WTC11 (cell line): ENCODE results near the gene DLGAP3. TPM values are rescaled to one million over a fixed set of nuclear protein-coding genes. Genes with fewer than 3 reads are reported as not detected.

Experiments used
- ATAC-seq: fragments of 200-7000 bp; cut with Tn5 transposase; 2 replicates; pipeline ENCODE4 v1.10.0; 2021; ENCODE audit warnings: mild to moderate bottlenecking, moderate library complexity
- CTCF ChIA-PET: fragments of 300-600 bp; sonication (Branson Sonifier 250); formaldehyde crosslinking; loops from one replicate; lab custom pipeline; 2021; ENCODE audit warnings: antibody characterized with exemption; lab: Charles Lee
- POLR2A ChIA-PET: fragments of 350-600 bp; sonication (Branson Sonifier 250); formaldehyde crosslinking; loops from one replicate; lab custom pipeline; 2021; ENCODE audit warnings: antibody characterized with exemption; lab: Charles Lee
- DNase-seq: peaks from one replicate; pipeline ENCODE4 v3.0.0; 2021; ENCODE audit warnings: low spot score
- H3K27ac Mint-ChIP-seq: 2 replicates; pipeline ENCODE4 v1.8.0; 2021; ENCODE audit warnings: mixed read lengths
- H3K27me3 Mint-ChIP-seq: 2 replicates; pipeline ENCODE4 v1.8.0; 2021; ENCODE audit warnings: low read depth, mild to moderate bottlenecking, moderate library complexity, mixed read lengths
- H3K36me3 Mint-ChIP-seq: 2 replicates; pipeline ENCODE4 v1.8.0; 2021; ENCODE audit warnings: mixed read lengths
- H3K4me1 Mint-ChIP-seq: 2 replicates; pipeline ENCODE4 v1.8.0; 2022; ENCODE audit warnings: mixed read lengths
- H3K4me3 Mint-ChIP-seq: 2 replicates; pipeline ENCODE4 v1.8.0; 2021; ENCODE audit warnings: mild to moderate bottlenecking, moderate library complexity, mixed read lengths
- H3K9me3 Mint-ChIP-seq: 2 replicates; pipeline ENCODE4 v1.8.0; 2021; ENCODE audit warnings: mixed read lengths
- ATF1 ChIP-seq: sonication (generic); formaldehyde crosslinking; IDR thresholded peaks from 2 replicates; pipeline ENCODE4 v1.8.1; 2023; ENCODE audit warnings: mild to moderate bottlenecking, moderate library complexity, missing genetic modification reagents
- CBFB ChIP-seq: sonication (generic); formaldehyde crosslinking; IDR thresholded peaks from 2 replicates; pipeline ENCODE4 v1.8.1; 2022; ENCODE audit warnings: mild to moderate bottlenecking, low read depth, missing genetic modification reagents
- CREB1 ChIP-seq: sonication (generic); formaldehyde crosslinking; IDR thresholded peaks from 2 replicates; pipeline ENCODE4 v1.8.0; 2023; ENCODE audit warnings: mild to moderate bottlenecking, missing genetic modification reagents
- ESRRA ChIP-seq: sonication (generic); formaldehyde crosslinking; IDR thresholded peaks from 2 replicates; pipeline ENCODE4 v1.8.1; 2022; ENCODE audit warnings: mild to moderate bottlenecking, missing genetic modification reagents, borderline replicate concordance
- FOXJ3 ChIP-seq: sonication (generic); formaldehyde crosslinking; IDR thresholded peaks from 2 replicates; pipeline ENCODE4 v1.9.0; 2021; ENCODE audit warnings: missing genetic modification reagents, mild to moderate bottlenecking, borderline replicate concordance
- FOXK1 ChIP-seq: sonication (generic); formaldehyde crosslinking; IDR thresholded peaks from 2 replicates; pipeline ENCODE4 v1.8.0; 2022; ENCODE audit warnings: mild to moderate bottlenecking, moderate library complexity, missing genetic modification reagents
- FOXP1 ChIP-seq: sonication (generic); formaldehyde crosslinking; IDR thresholded peaks from 2 replicates; pipeline ENCODE4 v1.8.0; 2022; ENCODE audit warnings: missing genetic modification reagents, mild to moderate bottlenecking, moderate library complexity, borderline replicate concordance
- KAT7 ChIP-seq: sonication (generic); formaldehyde crosslinking; IDR thresholded peaks from 2 replicates; pipeline ENCODE4 v1.8.1; 2023; ENCODE audit warnings: missing genetic modification reagents, mild to moderate bottlenecking, borderline replicate concordance
- NFYB ChIP-seq: sonication (generic); formaldehyde crosslinking; conservative IDR thresholded peaks from 2 replicates; pipeline ENCODE4 v1.8.0; 2022; ENCODE audit warnings: low read depth, missing genetic modification reagents
- OVOL2 ChIP-seq: fragments of 250-450 bp; sonication (Bioruptor Pico); IDR thresholded peaks from 2 replicates; pipeline ENCODE4 v1.9.0; 2021; ENCODE audit warnings: mild to moderate bottlenecking, borderline replicate concordance
- SMAD4 ChIP-seq: sonication (generic); formaldehyde crosslinking; IDR thresholded peaks from 2 replicates; pipeline ENCODE4 v1.8.0; 2022; ENCODE audit warnings: mild to moderate bottlenecking, missing genetic modification reagents
- ZNF263 ChIP-seq: sonication (generic); formaldehyde crosslinking; IDR thresholded peaks from 2 replicates; pipeline ENCODE4 v1.8.1; 2022; ENCODE audit warnings: low read depth, mild to moderate bottlenecking, moderate library complexity, missing genetic modification reagents
- total RNA-seq: library from RNA; stranded (reverse); gene quantifications from 3 replicates; pipeline ENCODE4 v1.2.3, GENCODE V29; 2021
- TF ChIP-seq, protein P1 (sequence below): fragments of 200-600 bp; IDR thresholded peaks from 2 replicates; pipeline ENCODE4 v1.8.0; 2022; ENCODE audit warnings: antibody characterized with exemption
- TF ChIP-seq, protein P2 (sequence below): sonication (generic); formaldehyde crosslinking; IDR thresholded peaks from 2 replicates; pipeline ENCODE4 v1.8.0; 2022; ENCODE audit warnings: mild to moderate bottlenecking, missing genetic modification reagents
- TF ChIP-seq, protein P3 (sequence below): sonication (generic); formaldehyde crosslinking; IDR thresholded peaks from 2 replicates; pipeline ENCODE4 v1.8.0; 2022; ENCODE audit warnings: mild to moderate bottlenecking, missing genetic modification reagents
- TF ChIP-seq, protein P4 (sequence below): sonication (generic); formaldehyde crosslinking; IDR thresholded peaks from 2 replicates; pipeline ENCODE4 v1.8.0; 2022; ENCODE audit warnings: mild to moderate bottlenecking, missing genetic modification reagents
- TF ChIP-seq, protein P5 (sequence below): fragments of 250-450 bp; sonication (Bioruptor Pico); IDR thresholded peaks from 2 replicates; pipeline ENCODE4 v1.9.0; 2021; ENCODE audit warnings: moderate library complexity, mild to moderate bottlenecking, inconsistent platforms, borderline replicate concordance
- TF ChIP-seq, protein P6 (sequence below): fragments of 250-450 bp; sonication (Bioruptor Pico); IDR thresholded peaks from 2 replicates; pipeline ENCODE4 v1.8.0; 2021; ENCODE audit warnings: mild to moderate bottlenecking
- TF ChIP-seq, protein P7 (sequence below): fragments of 250-450 bp; sonication (Bioruptor Pico); IDR thresholded peaks from 2 replicates; pipeline ENCODE4 v2.1.2; 2022; ENCODE audit warnings: mild to moderate bottlenecking, moderate library complexity
- TF ChIP-seq, protein P8 (sequence below): sonication (generic); formaldehyde crosslinking; IDR thresholded peaks from 2 replicates; pipeline ENCODE4 v1.8.1; 2022; ENCODE audit warnings: low read depth, missing genetic modification reagents, borderline replicate concordance
- TF ChIP-seq, protein P9 (sequence below): sonication (generic); formaldehyde crosslinking; IDR thresholded peaks from 2 replicates; pipeline ENCODE4 v1.8.1; 2023; ENCODE audit warnings: mild to moderate bottlenecking, missing genetic modification reagents, borderline replicate concordance

DLGAP3 gene
- total RNA-seq, 1 experiment from 2014 or later, result 11.3 TPM

DNA sequence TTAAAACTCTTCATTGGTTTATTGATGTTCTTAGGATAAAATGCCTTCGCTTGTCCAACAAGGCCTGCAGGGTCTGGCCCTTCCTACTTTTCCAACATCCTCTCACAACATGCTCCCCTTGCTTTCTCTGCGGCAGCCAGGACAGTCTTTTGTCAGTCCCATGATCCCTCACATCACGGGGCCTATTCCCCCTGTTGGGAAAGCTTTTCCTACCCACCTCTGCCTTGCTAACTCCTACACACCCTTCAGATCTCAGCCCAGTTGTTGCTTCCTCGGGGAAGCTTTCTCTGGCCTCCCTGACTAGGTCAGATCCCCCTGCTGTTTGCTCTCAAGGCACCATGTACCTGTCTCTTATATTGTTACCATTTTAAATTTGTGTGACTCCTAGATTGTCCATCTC is 19.0 kb downstream of the DLGAP3 start:
- Mint-ChIP-seq H3K27me3 (peaks cover 4% of the 10 kb centered on the region), H3K9me3 (no peaks in the 10 kb centered on the region), H3K27ac (no peak overlapping the region), H3K4me1 (no peaks in the 10 kb centered on the region), H3K4me3 (no peak overlapping the region), H3K36me3 (no peaks in the 10 kb centered on the region)
- no peak for DNase-seq
- ChIA-PET CTCF (interaction anchor here (1.7 kb wide), 1 partner anchor 9 kb away, joined by 6 read pairs; no protein-coding TSS in a partner anchor), POLR2A (no interaction called here)
- ATAC-seq, result no peak
- no peak for TF ChIP-seq CBFB (CRISPR knock-in tag)
- no peak for TF ChIP-seq FOXK1 (CRISPR knock-in tag)
- no peak for TF ChIP-seq FOXP1
- TF ChIP-seq, protein P1, sequence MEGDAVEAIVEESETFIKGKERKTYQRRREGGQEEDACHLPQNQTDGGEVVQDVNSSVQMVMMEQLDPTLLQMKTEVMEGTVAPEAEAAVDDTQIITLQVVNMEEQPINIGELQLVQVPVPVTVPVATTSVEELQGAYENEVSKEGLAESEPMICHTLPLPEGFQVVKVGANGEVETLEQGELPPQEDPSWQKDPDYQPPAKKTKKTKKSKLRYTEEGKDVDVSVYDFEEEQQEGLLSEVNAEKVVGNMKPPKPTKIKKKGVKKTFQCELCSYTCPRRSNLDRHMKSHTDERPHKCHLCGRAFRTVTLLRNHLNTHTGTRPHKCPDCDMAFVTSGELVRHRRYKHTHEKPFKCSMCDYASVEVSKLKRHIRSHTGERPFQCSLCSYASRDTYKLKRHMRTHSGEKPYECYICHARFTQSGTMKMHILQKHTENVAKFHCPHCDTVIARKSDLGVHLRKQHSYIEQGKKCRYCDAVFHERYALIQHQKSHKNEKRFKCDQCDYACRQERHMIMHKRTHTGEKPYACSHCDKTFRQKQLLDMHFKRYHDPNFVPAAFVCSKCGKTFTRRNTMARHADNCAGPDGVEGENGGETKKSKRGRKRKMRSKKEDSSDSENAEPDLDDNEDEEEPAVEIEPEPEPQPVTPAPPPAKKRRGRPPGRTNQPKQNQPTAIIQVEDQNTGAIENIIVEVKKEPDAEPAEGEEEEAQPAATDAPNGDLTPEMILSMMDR, result no peak
- TF ChIP-seq, protein P2, sequence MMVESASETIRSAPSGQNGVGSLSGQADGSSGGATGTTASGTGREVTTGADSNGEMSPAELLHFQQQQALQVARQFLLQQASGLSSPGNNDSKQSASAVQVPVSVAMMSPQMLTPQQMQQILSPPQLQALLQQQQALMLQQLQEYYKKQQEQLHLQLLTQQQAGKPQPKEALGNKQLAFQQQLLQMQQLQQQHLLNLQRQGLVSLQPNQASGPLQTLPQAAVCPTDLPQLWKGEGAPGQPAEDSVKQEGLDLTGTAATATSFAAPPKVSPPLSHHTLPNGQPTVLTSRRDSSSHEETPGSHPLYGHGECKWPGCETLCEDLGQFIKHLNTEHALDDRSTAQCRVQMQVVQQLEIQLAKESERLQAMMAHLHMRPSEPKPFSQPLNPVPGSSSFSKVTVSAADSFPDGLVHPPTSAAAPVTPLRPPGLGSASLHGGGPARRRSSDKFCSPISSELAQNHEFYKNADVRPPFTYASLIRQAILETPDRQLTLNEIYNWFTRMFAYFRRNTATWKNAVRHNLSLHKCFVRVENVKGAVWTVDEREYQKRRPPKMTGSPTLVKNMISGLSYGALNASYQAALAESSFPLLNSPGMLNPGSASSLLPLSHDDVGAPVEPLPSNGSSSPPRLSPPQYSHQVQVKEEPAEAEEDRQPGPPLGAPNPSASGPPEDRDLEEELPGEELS (CRISPR knock-in tag), result no peak
- TF ChIP-seq, protein P3, sequence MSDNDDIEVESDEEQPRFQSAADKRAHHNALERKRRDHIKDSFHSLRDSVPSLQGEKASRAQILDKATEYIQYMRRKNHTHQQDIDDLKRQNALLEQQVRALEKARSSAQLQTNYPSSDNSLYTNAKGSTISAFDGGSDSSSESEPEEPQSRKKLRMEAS (CRISPR knock-in tag), result no peak
- TF ChIP-seq, protein P4, sequence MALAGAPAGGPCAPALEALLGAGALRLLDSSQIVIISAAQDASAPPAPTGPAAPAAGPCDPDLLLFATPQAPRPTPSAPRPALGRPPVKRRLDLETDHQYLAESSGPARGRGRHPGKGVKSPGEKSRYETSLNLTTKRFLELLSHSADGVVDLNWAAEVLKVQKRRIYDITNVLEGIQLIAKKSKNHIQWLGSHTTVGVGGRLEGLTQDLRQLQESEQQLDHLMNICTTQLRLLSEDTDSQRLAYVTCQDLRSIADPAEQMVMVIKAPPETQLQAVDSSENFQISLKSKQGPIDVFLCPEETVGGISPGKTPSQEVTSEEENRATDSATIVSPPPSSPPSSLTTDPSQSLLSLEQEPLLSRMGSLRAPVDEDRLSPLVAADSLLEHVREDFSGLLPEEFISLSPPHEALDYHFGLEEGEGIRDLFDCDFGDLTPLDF (CRISPR knock-in tag), result no peak
- TF ChIP-seq, protein P5, sequence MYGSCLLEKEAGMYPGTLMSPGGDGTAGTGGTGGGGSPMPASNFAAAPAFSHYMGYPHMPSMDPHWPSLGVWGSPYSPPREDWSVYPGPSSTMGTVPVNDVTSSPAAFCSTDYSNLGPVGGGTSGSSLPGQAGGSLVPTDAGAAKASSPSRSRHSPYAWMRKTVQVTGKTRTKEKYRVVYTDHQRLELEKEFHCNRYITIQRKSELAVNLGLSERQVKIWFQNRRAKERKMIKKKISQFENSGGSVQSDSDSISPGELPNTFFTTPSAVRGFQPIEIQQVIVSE, result no peak
- TF ChIP-seq CREB1 (CRISPR knock-in tag), result no peak
- TF ChIP-seq ATF1 (CRISPR knock-in tag), result no peak
- TF ChIP-seq, protein P6, sequence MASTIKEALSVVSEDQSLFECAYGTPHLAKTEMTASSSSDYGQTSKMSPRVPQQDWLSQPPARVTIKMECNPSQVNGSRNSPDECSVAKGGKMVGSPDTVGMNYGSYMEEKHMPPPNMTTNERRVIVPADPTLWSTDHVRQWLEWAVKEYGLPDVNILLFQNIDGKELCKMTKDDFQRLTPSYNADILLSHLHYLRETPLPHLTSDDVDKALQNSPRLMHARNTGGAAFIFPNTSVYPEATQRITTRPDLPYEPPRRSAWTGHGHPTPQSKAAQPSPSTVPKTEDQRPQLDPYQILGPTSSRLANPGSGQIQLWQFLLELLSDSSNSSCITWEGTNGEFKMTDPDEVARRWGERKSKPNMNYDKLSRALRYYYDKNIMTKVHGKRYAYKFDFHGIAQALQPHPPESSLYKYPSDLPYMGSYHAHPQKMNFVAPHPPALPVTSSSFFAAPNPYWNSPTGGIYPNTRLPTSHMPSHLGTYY (CRISPR knock-in tag), result no peak
- no peak for TF ChIP-seq ESRRA (CRISPR knock-in tag)
- TF ChIP-seq FOXJ3, result no peak
- TF ChIP-seq, protein P7, sequence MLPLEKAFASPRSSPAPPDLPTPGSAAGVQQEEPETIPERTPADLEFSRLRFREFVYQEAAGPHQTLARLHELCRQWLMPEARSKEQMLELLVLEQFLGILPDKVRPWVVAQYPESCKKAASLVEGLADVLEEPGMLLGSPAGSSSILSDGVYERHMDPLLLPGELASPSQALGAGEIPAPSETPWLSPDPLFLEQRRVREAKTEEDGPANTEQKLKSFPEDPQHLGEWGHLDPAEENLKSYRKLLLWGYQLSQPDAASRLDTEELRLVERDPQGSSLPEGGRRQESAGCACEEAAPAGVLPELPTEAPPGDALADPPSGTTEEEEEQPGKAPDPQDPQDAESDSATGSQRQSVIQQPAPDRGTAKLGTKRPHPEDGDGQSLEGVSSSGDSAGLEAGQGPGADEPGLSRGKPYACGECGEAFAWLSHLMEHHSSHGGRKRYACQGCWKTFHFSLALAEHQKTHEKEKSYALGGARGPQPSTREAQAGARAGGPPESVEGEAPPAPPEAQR (CRISPR knock-in tag), result no peak
- TF ChIP-seq SMAD4 (CRISPR knock-in tag), result no peak
- TF ChIP-seq NFYB, result no peak
- no peak for TF ChIP-seq OVOL2

DNA sequence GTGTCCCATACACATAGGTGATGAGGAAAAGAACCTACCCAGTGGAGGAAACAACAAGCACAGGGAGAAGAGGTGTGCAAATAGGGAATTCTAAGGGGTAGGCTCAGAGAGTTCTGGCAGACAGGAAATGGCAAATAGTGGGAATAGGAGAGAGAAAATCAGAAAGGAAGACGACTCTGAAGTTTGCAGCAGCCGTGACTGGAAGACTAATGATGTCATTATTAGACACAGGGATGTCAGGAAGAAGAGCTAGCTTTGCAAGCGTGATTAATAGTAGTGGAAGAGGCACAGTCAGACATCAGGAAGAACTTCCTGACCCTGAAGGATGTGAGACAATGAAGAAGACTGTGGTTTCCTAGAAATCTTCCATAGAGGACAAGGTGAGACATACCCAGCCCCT is 21.1 kb downstream of the DLGAP3 start:
- Mint-ChIP-seq H3K27ac (no peak overlapping the region), H3K4me3 (no peak overlapping the region), H3K36me3 (no peaks in the 10 kb centered on the region), H3K9me3 (no peaks in the 10 kb centered on the region), H3K4me1 (no peaks in the 10 kb centered on the region), H3K27me3 (peaks cover 4% of the 10 kb centered on the region)
- no peak for DNase-seq
- CTCF ChIA-PET, result no interaction called here
- ATAC-seq, result no peak
- POLR2A ChIA-PET, result no interaction called here
- TF ChIP-seq ZNF263 (no peak), KAT7 (CRISPR knock-in tag) (no peak)
- TF ChIP-seq, protein P8, sequence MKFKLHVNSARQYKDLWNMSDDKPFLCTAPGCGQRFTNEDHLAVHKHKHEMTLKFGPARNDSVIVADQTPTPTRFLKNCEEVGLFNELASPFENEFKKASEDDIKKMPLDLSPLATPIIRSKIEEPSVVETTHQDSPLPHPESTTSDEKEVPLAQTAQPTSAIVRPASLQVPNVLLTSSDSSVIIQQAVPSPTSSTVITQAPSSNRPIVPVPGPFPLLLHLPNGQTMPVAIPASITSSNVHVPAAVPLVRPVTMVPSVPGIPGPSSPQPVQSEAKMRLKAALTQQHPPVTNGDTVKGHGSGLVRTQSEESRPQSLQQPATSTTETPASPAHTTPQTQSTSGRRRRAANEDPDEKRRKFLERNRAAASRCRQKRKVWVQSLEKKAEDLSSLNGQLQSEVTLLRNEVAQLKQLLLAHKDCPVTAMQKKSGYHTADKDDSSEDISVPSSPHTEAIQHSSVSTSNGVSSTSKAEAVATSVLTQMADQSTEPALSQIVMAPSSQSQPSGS, result no peak
- TF ChIP-seq, protein P9, sequence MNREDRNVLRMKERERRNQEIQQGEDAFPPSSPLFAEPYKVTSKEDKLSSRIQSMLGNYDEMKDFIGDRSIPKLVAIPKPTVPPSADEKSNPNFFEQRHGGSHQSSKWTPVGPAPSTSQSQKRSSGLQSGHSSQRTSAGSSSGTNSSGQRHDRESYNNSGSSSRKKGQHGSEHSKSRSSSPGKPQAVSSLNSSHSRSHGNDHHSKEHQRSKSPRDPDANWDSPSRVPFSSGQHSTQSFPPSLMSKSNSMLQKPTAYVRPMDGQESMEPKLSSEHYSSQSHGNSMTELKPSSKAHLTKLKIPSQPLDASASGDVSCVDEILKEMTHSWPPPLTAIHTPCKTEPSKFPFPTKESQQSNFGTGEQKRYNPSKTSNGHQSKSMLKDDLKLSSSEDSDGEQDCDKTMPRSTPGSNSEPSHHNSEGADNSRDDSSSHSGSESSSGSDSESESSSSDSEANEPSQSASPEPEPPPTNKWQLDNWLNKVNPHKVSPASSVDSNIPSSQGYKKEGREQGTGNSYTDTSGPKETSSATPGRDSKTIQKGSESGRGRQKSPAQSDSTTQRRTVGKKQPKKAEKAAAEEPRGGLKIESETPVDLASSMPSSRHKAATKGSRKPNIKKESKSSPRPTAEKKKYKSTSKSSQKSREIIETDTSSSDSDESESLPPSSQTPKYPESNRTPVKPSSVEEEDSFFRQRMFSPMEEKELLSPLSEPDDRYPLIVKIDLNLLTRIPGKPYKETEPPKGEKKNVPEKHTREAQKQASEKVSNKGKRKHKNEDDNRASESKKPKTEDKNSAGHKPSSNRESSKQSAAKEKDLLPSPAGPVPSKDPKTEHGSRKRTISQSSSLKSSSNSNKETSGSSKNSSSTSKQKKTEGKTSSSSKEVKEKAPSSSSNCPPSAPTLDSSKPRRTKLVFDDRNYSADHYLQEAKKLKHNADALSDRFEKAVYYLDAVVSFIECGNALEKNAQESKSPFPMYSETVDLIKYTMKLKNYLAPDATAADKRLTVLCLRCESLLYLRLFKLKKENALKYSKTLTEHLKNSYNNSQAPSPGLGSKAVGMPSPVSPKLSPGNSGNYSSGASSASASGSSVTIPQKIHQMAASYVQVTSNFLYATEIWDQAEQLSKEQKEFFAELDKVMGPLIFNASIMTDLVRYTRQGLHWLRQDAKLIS (CRISPR knock-in tag), result no peak
